KMS-11 (cell line): ENCODE data around the gene LIME1.

Experiments
- H2AFZ ChIP-seq: fragments of 200-600 bp; sonication (generic); 2 replicates; pipeline ENCODE4 v1.6.1; 2016; ENCODE audit warnings: antibody characterized with exemption, mixed run types, low read depth
- H3K27ac ChIP-seq: fragments of 200-600 bp; sonication (generic); 2 replicates; pipeline ENCODE4 v1.6.1; 2016; ENCODE audit warnings: mild to moderate bottlenecking, mixed run types
- H3K27me3 ChIP-seq: fragments of 200-600 bp; sonication (generic); 2 replicates; pipeline ENCODE4 v1.6.1; 2017; ENCODE audit warnings: mild to moderate bottlenecking, low read depth, mixed run types, moderate library complexity; ENCODE audit not compliant: insufficient read depth
- H3K36me3 ChIP-seq: fragments of 200-600 bp; sonication (generic); 2 replicates; pipeline ENCODE4 v1.6.1; 2017; ENCODE audit warnings: mild to moderate bottlenecking, mixed run types; ENCODE audit not compliant: insufficient read depth
- H3K4me1 ChIP-seq: fragments of 200-600 bp; sonication (generic); 2 replicates; pipeline ENCODE4 v1.6.1; 2016; ENCODE audit warnings: mild to moderate bottlenecking, low read depth, mixed run types; ENCODE audit not compliant: poor library complexity, severe bottlenecking
- H3K4me2 ChIP-seq: fragments of 200-600 bp; sonication (generic); 2 replicates; pipeline ENCODE4 v1.7.0; 2016; ENCODE audit warnings: mild to moderate bottlenecking, mixed run types
- H3K4me3 ChIP-seq: fragments of 200-600 bp; sonication (generic); IDR thresholded peaks from 2 replicates; pipeline ENCODE4 v1.6.1; 2017; ENCODE audit warnings: low read depth, low read length, mixed read lengths; ENCODE audit not compliant: insufficient read depth
- H3K79me2 ChIP-seq: fragments of 200-600 bp; sonication (generic); 2 replicates; pipeline ENCODE4 v1.6.1; 2016; ENCODE audit warnings: low read depth, mixed run types; ENCODE audit not compliant: insufficient read depth
- H3K9ac ChIP-seq: fragments of 200-600 bp; sonication (generic); 2 replicates; pipeline ENCODE4 v1.6.1; 2016; ENCODE audit warnings: mild to moderate bottlenecking, mixed run types
- H4K20me1 ChIP-seq: fragments of 200-600 bp; sonication (generic); 2 replicates; pipeline ENCODE4 v1.6.1; 2016; ENCODE audit warnings: mild to moderate bottlenecking, mixed run types; ENCODE audit not compliant: insufficient read depth
- TF ChIP-seq, protein P1 (sequence below): fragments of 200-600 bp; sonication (generic); conservative IDR thresholded peaks from 2 replicates; pipeline ENCODE4 v1.6.1; 2017; ENCODE audit warnings: low read depth, mild to moderate bottlenecking, antibody characterized with exemption, low read length, moderate library complexity, mixed read lengths

The LIME1 gene

DNA sequence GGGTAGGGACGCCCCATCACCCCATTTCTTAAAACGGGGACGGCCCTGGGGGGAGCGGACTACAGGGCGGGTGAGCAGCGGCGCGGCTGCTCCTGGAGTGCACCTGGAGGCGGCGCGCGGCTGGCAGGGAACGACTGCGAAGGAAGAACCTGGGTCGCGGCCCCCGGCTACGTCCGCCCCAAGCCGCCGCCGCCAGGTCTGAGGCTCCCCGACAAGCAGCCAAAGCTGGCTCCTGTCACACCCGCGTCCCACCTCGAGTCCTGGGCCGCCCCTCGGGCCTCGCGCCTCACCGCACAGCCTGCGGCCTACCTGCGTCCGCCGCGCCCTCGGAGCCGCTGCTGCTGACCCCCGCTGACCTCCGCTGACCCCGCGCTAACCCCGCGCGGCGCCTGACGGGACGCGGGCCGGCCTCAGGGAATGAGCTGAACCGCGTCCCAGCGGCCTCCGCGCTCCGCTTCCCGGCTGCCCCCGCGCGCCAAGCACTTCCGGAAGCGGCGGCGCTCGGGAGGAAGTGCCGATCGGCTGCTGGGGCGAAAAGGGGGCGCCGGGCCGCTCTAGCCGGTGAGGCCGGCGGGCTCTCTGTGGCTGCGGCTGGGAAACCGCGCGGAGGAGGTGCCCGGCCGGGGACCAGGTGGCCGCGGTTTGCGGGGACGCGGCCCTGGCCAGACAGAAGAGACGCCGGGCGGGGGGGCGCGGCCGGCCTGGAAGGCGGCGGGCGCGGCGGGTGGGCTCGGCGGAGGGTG lies 28.7 kb upstream of the LIME1 start, which contains the start of the genes ARFRP1 and ZGPAT:
Gene ARFRP1 (minus strand): TSS at position 419 of the 743 bp plus-strand sequence. CDS start 885 bp downstream, outside the sequence.
Gene ZGPAT (plus strand): TSS at position 482 of the 743 bp plus-strand sequence. CDS start 542 bp downstream, outside the sequence.
- peaks cover 53% of the 10 kb centered on the region; the same call in 1 of the 2 replicates for H3K79me2 ChIP-seq
- no peak within 1 kb of the TSS for H3K4me3 ChIP-seq
- H3K27ac ChIP-seq, result peak within 1 kb of the TSS; percentile 53
- TF ChIP-seq, protein P1, sequence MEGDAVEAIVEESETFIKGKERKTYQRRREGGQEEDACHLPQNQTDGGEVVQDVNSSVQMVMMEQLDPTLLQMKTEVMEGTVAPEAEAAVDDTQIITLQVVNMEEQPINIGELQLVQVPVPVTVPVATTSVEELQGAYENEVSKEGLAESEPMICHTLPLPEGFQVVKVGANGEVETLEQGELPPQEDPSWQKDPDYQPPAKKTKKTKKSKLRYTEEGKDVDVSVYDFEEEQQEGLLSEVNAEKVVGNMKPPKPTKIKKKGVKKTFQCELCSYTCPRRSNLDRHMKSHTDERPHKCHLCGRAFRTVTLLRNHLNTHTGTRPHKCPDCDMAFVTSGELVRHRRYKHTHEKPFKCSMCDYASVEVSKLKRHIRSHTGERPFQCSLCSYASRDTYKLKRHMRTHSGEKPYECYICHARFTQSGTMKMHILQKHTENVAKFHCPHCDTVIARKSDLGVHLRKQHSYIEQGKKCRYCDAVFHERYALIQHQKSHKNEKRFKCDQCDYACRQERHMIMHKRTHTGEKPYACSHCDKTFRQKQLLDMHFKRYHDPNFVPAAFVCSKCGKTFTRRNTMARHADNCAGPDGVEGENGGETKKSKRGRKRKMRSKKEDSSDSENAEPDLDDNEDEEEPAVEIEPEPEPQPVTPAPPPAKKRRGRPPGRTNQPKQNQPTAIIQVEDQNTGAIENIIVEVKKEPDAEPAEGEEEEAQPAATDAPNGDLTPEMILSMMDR, result no peak
- no peaks in the 10 kb centered on the region; the same call in 1 of the 2 replicates for H3K36me3 ChIP-seq
- H2AFZ ChIP-seq, result peak within 1 kb of the TSS; percentile 42
- H3K9ac ChIP-seq, result peak within 1 kb of the TSS; percentile 52
- H4K20me1 ChIP-seq, result peaks cover 3% of the 10 kb centered on the region; the same call in 1 of the 2 replicates
- H3K4me1 ChIP-seq, result peaks cover 20% of the 10 kb centered on the region
- H3K4me2 ChIP-seq, result peak within 1 kb of the TSS; percentile 86
- H3K27me3 ChIP-seq, result no peaks in the 10 kb centered on the region

DNA sequence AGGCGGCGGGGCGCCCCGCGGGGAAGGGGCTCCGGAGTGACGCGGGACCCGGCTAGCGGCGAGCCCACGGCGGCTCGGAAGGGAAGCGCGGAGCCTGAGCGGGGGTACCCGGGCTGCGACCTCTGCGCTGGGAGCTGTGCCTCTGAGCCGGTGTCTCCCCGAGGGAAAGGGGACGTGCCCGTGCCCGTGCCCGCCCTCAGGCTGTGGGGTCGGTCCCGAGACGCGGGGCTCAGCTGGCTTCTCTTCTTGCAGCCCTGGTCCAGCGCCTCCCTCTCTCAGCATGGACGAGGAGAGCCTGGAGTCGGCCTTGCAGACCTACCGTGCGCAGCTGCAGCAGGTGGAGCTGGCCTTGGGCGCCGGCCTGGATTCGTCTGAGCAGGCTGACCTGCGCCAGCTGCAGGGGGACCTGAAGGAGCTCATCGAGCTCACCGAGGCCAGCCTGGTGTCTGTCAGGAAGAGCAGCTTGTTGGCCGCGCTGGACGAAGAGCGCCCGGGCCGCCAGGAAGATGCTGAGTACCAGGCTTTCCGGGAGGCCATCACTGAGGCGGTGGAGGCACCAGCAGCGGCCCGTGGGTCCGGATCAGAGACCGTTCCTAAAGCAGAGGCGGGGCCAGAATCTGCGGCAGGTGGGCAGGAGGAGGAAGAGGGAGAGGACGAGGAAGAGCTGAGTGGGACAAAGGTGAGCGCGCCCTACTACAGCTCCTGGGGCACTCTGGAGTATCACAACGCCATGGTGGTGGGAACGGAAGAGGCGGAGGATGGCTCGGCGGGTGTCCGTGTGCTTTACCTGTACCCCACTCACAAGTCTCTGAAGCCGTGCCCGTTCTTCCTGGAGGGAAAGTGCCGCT lies 27.9 kb upstream of the LIME1 start:
- peaks cover 61% of the 10 kb centered on the region; the same call in 1 of the 2 replicates for H3K79me2 ChIP-seq
- TF ChIP-seq, protein P1, result no peak
- no peaks in the 10 kb centered on the region; the same call in 1 of the 2 replicates for H3K36me3 ChIP-seq
- H4K20me1 ChIP-seq, result peaks cover 3% of the 10 kb centered on the region; the same call in 1 of the 2 replicates
- no peak overlapping the region for H3K4me3 ChIP-seq
- H3K4me1 ChIP-seq, result peaks cover 20% of the 10 kb centered on the region
- peak overlapping the region; percentile 42 for H2AFZ ChIP-seq
- H3K27me3 ChIP-seq, result no peaks in the 10 kb centered on the region
- peak overlapping the region; percentile 52; the same call in 1 of the 2 replicates for H3K9ac ChIP-seq
- H3K4me2 ChIP-seq, result peak overlapping the region; percentile 86
- no peak overlapping the region; the same call in 1 of the 2 replicates for H3K27ac ChIP-seq

DNA sequence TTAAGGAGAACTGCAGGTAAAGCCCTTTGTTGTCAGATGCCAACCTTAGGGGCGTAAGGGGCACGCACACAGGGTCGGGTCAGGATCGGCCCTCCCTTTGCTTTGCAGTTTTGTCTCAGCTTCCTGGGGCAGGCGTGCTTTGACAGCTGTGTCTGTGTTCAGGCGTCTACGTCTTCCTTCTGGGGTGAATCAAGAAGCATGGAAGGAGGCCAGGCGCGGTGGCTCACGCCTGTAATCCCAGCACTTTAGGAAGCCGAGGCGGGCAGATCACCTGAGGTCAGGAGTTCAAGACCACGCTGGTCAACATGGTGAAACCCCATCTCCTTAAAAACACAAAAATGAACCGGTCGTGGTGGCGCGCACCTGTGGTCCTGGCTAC lies 27.3 kb upstream of the LIME1 start:
- TF ChIP-seq, protein P1, result no peak
- H3K9ac ChIP-seq, result no peak overlapping the region
- H3K36me3 ChIP-seq, result peaks cover under 1% of the 10 kb centered on the region; the same call in 1 of the 2 replicates
- H2AFZ ChIP-seq, result no peak overlapping the region
- peaks cover 62% of the 10 kb centered on the region; the same call in 1 of the 2 replicates for H3K79me2 ChIP-seq
- H3K27ac ChIP-seq, result no peak overlapping the region
- peaks cover 3% of the 10 kb centered on the region; the same call in 1 of the 2 replicates for H4K20me1 ChIP-seq
- H3K27me3 ChIP-seq, result no peaks in the 10 kb centered on the region
- H3K4me1 ChIP-seq, result peaks cover 20% of the 10 kb centered on the region
- H3K4me3 ChIP-seq, result no peak overlapping the region
- peak overlapping the region; percentile 86; the same call in 1 of the 2 replicates for H3K4me2 ChIP-seq

DNA sequence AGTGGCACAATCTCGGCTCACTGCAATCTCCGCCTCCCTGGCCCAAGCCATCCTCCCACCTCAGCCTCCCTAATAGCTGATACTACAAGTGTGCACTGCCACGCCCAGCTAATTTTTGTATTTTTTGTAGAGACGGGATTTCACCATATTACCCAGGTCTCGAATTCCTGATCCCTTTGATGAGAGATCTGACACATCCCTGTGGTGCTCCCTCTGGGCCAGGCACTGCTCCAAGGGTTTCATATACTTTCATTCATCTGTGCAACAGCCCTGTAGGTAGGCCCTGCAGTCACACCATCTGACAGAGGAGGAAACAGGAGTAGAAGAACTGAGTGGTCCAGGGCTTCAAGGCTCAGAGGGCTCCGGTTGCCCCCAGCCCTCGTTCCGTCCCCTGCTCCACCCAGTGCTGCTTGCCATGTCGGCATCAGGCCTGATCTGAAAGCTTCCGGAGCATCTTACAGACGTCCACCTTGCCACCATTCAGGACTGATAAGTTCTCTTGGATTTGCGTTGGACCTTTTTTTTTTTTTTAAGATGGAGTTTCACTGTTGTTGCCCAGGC lies 25.3 kb upstream of the LIME1 start:
- Histone ChIP-seq H3K27me3 (no peaks in the 10 kb centered on the region), H2AFZ (no peak overlapping the region), H3K79me2 (peaks cover 60% of the 10 kb centered on the region; the same call in 1 of the 2 replicates), H3K4me1 (peaks cover 13% of the 10 kb centered on the region), H3K36me3 (peaks cover 16% of the 10 kb centered on the region; the same call in 1 of the 2 replicates), H3K4me2 (no peak overlapping the region), H3K27ac (no peak overlapping the region), H4K20me1 (peaks cover 3% of the 10 kb centered on the region; the same call in 1 of the 2 replicates), H3K4me3 (no peak overlapping the region), H3K9ac (no peak overlapping the region)
- TF ChIP-seq, protein P1, result no peak
